Trophoblast cell (in vitro differentiated cells and primary cell): ENCODE results near the gene ARSD.

Experiments used
- DNase-seq, 2 donors: peaks; one replicate each; pipeline ENCODE4 v3.0.0-alpha.2; 2016
- H2AFZ ChIP-seq: 2 replicates; pipeline ENCODE4 v1.6.1; 2013; ENCODE audit warnings: low read length, moderate library complexity, mild to moderate bottlenecking; ENCODE audit not compliant: insufficient read depth, poor library complexity
- H2AK5ac ChIP-seq: 2 replicates; pipeline ENCODE4 v1.6.1; 2013; ENCODE audit warnings: mild to moderate bottlenecking, low read length
- H2BK120ac ChIP-seq: 2 replicates; pipeline ENCODE4 v1.6.1; 2013; ENCODE audit warnings: low read length, mild to moderate bottlenecking, moderate library complexity; ENCODE audit not compliant: insufficient read depth, poor library complexity
- H2BK12ac ChIP-seq: 2 replicates; pipeline ENCODE4 v1.6.1; 2013; ENCODE audit warnings: mild to moderate bottlenecking, low read length, moderate library complexity
- H2BK5ac ChIP-seq: 2 replicates; pipeline ENCODE4 v1.6.1; 2013; ENCODE audit warnings: low read length, low read depth, moderate library complexity, mild to moderate bottlenecking; ENCODE audit not compliant: poor library complexity
- H3K14ac ChIP-seq: 2 replicates; pipeline ENCODE4 v1.6.1; 2013; ENCODE audit warnings: mild to moderate bottlenecking, low read length
- H3K18ac ChIP-seq: 2 replicates; pipeline ENCODE4 v1.6.1; 2013; ENCODE audit warnings: mild to moderate bottlenecking, low read length
- H3K23ac ChIP-seq: 2 replicates; pipeline ENCODE4 v1.6.1; 2013; ENCODE audit warnings: low read length
- H3K27ac ChIP-seq: 2 replicates; pipeline ENCODE4 v1.5.1; 2013; ENCODE audit warnings: low read depth, mild to moderate bottlenecking, inconsistent platforms, low read length, moderate library complexity
- H3K27me3 ChIP-seq: 2 replicates; pipeline ENCODE4 v1.6.1; 2013; ENCODE audit warnings: inconsistent platforms, mild to moderate bottlenecking, low read length, moderate library complexity; ENCODE audit not compliant: insufficient read depth
- H3K36me3 ChIP-seq, 2 experiments: 1 replicate in 1 of 2; 2 replicates in 1 of 2; pipeline ENCODE4 v1.6.1; 2013; ENCODE audit warnings: low read length in 2 of 2, mild to moderate bottlenecking in 2 of 2, moderate library complexity in 1 of 2; ENCODE audit not compliant: insufficient read depth in 2 of 2, control insufficient read depth in 1 of 2
- H3K4ac ChIP-seq: 2 replicates; pipeline ENCODE4 v1.6.1; 2013; ENCODE audit warnings: low read depth, mild to moderate bottlenecking, low read length, moderate library complexity
- H3K4me1 ChIP-seq, 2 experiments: 1 replicate in 1 of 2; 2 replicates in 1 of 2; pipeline ENCODE4 v1.6.1; 2013; ENCODE audit warnings: low read length in 2 of 2, mild to moderate bottlenecking in 2 of 2, moderate library complexity in 1 of 2; ENCODE audit not compliant: insufficient read depth in 2 of 2, control insufficient read depth in 1 of 2
- H3K4me2 ChIP-seq: 2 replicates; pipeline ENCODE4 v1.6.1; 2013; ENCODE audit warnings: inconsistent platforms, mild to moderate bottlenecking, low read length, moderate library complexity
- H3K4me3 ChIP-seq: 2 replicates; pipeline ENCODE4 v1.5.1; 2013; ENCODE audit warnings: mild to moderate bottlenecking, low read depth, low read length, inconsistent platforms
- H3K79me1 ChIP-seq: one replicate; pipeline ENCODE4 v1.6.1; 2013; ENCODE audit warnings: low read length
- H3K79me2 ChIP-seq: 2 replicates; pipeline ENCODE4 v1.6.1; 2013; ENCODE audit warnings: low read length, mild to moderate bottlenecking; ENCODE audit not compliant: control insufficient read depth, insufficient read depth, poor library complexity
- H3K9ac ChIP-seq: 2 replicates; pipeline ENCODE4 v1.6.1; 2013; ENCODE audit warnings: mild to moderate bottlenecking, low read length
- H3K9me3 ChIP-seq: 2 replicates; pipeline ENCODE4 v1.6.1; 2013; ENCODE audit warnings: low read depth, mild to moderate bottlenecking, control low read depth, inconsistent platforms, low read length; ENCODE audit not compliant: insufficient read depth
- H4K12ac ChIP-seq: 2 replicates; pipeline ENCODE4 v1.6.1; 2013; ENCODE audit warnings: low read depth, mild to moderate bottlenecking, low read length, moderate library complexity
- H4K8ac ChIP-seq: 2 replicates; pipeline ENCODE4 v1.6.1; 2013; ENCODE audit warnings: low read depth, mild to moderate bottlenecking, low read length, moderate library complexity
- H4K91ac ChIP-seq: one replicate; pipeline ENCODE4 v1.6.1; 2013; ENCODE audit warnings: low read depth, mild to moderate bottlenecking, low read length, moderate library complexity
- WGBS: extraction: QIAGEN DNeasy Blood & Tissue Kit; methylation state at CpG from one replicate; pipeline ENCODE4 v1.1.7; 2013; ENCODE audit warnings: missing lambda C conversion rate; ENCODE audit not compliant: insufficient read length, insufficient coverage; ENCODE audit errors: extremely low coverage; 5-methylcytosine and 5-hydroxymethylcytosine counted together

ARSD gene

DNA sequence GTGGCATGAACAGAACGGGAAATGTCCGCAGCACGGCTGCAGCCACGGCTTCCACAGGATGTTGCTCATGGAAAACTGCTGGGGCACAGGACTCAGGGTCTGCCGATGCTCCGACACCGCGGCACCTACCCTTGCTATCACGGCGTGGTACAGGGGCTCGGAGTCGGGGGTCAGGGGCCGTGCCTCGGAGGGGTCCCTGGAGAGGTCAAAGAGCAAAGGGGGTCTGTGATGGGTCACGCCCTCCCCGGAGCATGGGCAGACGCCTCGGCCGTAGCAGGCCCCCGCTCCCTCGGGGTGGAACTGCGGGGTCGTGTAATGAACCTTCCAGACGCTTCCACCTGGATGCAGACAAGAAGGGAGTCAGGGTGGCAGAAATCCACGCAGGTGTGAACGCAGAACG lies 21.8 kb downstream of the ARSD start:
- H3K27me3 ChIP-seq = no peaks in the 10 kb centered on the region
- H2AFZ ChIP-seq = no peak overlapping the region
- no peak overlapping the region for H3K18ac ChIP-seq
- H4K91ac ChIP-seq = no peak overlapping the region
- peaks cover 2 to 8% of the 10 kb centered on the region in 2 experiments for H3K36me3 ChIP-seq
- no peak overlapping the region for H2BK120ac ChIP-seq
- H3K79me1 ChIP-seq = no peaks in the 10 kb centered on the region
- no peak overlapping the region for H3K23ac ChIP-seq
- no peak overlapping the region for H3K27ac ChIP-seq
- H3K4me2 ChIP-seq = no peak overlapping the region
- H3K4me3 ChIP-seq = no peak overlapping the region
- H3K4ac ChIP-seq = no peak overlapping the region
- H3K9ac ChIP-seq = no peak overlapping the region
- H3K79me2 ChIP-seq = no peaks in the 10 kb centered on the region
- no peaks in the 10 kb centered on the region for H3K9me3 ChIP-seq
- no peak overlapping the region for H2BK12ac ChIP-seq
- peaks cover 0 to 2% of the 10 kb centered on the region in 2 experiments for H3K4me1 ChIP-seq
- H3K14ac ChIP-seq = no peak overlapping the region
- no CpG with 5 or more reads among the region's 27 CpGs for WGBS
- H2AK5ac ChIP-seq = no peak overlapping the region
- no peak overlapping the region for H2BK5ac ChIP-seq
- no peak overlapping the region for H4K8ac ChIP-seq
- DNase-seq = no peak
- no peak overlapping the region for H4K12ac ChIP-seq

DNA sequence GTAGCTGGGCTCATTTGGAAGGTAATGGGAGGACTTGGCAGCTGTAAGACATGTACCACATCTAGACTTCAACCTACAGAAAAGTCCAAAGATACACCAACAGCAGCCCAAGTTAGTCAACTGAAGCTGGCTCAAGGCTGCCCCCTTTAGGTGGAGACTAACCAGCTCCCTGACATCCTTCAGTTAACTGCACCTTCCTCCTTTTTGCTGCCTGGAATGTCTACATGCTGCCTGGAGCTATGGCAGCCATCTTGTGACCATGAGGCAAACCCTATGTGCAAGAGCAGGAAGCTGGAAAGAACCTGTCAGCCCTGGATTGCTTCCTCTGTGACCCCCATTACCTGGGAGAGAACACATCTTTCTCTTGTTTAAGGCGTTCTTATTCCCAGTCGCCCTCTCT lies 25.8 kb downstream of the ARSD start:
- Histone ChIP-seq H3K9ac (no peak overlapping the region), H2BK120ac (no peak overlapping the region), H3K4me3 (no peak overlapping the region), H2AK5ac (no peak overlapping the region), H3K14ac (no peak overlapping the region), H4K91ac (no peak overlapping the region), H3K4ac (no peak overlapping the region), H3K27ac (no peak overlapping the region), H4K12ac (no peak overlapping the region), H3K23ac (no peak overlapping the region), H3K79me1 (peaks cover 6% of the 10 kb centered on the region), H3K9me3 (no peaks in the 10 kb centered on the region), H3K79me2 (no peaks in the 10 kb centered on the region), H3K4me1 (peaks cover 6 to 8% of the 10 kb centered on the region in 2 experiments), H2AFZ (no peak overlapping the region), H4K8ac (no peak overlapping the region), H3K18ac (no peak overlapping the region), H2BK5ac (no peak overlapping the region), H2BK12ac (no peak overlapping the region), H3K4me2 (no peak overlapping the region), H3K27me3 (no peaks in the 10 kb centered on the region), H3K36me3 (peaks cover 2 to 6% of the 10 kb centered on the region in 2 experiments)
- no peak for DNase-seq
- WGBS = no CpG with 5 or more reads among the region's 2 CpGs

DNA sequence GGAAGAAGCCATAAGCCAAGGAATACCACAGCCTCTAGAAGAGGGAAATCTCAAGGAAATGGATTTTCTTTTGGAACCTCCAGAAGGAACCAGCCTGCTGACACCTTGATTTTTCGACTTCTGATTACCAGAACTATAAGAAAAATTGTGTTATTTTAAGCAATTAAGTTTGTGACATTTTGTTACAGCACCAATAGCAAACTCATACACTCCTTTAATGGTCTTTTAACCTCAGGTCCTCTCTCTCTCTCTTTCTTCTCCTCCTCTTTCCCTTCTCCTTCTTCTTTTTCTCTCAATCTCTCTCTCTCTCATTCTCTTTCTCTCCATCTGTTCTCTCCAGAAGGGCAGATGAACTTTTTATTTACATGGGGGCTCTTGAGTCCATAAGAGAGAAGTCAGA lies 26.3 kb downstream of the ARSD start:
- Histone ChIP-seq H4K12ac (no peak overlapping the region), H3K4me3 (no peak overlapping the region), H3K27me3 (no peaks in the 10 kb centered on the region), H4K91ac (no peak overlapping the region), H3K9me3 (no peaks in the 10 kb centered on the region), H3K23ac (no peak overlapping the region), H3K18ac (no peak overlapping the region), H3K79me2 (no peaks in the 10 kb centered on the region), H3K9ac (no peak overlapping the region), H2AK5ac (no peak overlapping the region), H4K8ac (no peak overlapping the region), H3K4ac (no peak overlapping the region), H3K36me3 (peaks cover 2 to 6% of the 10 kb centered on the region in 2 experiments), H2BK5ac (no peak overlapping the region), H2BK120ac (no peak overlapping the region), H3K4me1 (peaks cover 9 to 12% of the 10 kb centered on the region in 2 experiments), H3K27ac (no peak overlapping the region), H2BK12ac (no peak overlapping the region), H3K4me2 (no peak overlapping the region), H2AFZ (no peak overlapping the region), H3K79me1 (peaks cover 8% of the 10 kb centered on the region), H3K14ac (no peak overlapping the region)
- no CpG with 5 or more reads among the region's 1 CpG for WGBS
- DNase-seq = no peak

DNA sequence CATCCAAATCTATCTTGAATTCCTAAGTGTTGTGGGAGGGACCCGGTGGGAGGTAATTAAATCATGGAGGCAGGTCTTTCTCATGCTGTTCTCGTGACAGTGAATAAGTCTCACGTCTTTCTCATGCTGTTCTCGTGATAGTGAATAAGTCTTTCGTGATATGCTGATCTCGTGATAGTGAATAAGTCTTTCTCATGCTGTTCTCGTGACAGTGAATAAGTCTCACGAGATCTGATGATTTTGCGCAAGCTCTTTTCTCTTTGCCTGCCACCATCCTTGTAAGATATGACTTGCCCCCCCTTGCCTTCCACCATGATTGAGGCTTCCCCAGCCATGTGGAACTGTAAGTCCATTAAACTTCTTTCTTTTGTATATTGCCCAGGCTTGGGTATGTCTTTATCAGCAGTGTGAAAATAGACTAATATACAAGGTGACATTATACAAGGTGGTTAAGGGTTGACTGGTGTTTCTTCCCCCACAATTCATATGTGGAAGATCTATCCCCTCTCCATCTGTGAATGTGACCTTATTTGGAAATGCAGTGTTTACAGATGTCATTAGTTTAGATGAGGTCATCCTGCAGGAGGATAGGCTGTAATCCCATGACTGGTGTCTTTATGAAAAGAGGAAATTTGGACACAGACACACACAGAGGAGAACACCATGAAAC lies 27.6 kb downstream of the ARSD start:
- H3K18ac ChIP-seq = no peak overlapping the region
- H3K79me1 ChIP-seq = peaks cover 12% of the 10 kb centered on the region
- H3K9ac ChIP-seq = no peak overlapping the region
- no peak overlapping the region for H4K12ac ChIP-seq
- H3K27ac ChIP-seq = no peak overlapping the region
- no peak overlapping the region for H2BK120ac ChIP-seq
- H3K4me1 ChIP-seq = peaks cover 13 to 18% of the 10 kb centered on the region in 2 experiments
- H3K14ac ChIP-seq = no peak overlapping the region
- H2AK5ac ChIP-seq = no peak overlapping the region
- H2BK5ac ChIP-seq = no peak overlapping the region
- H4K91ac ChIP-seq = no peak overlapping the region
- no peaks in the 10 kb centered on the region for H3K27me3 ChIP-seq
- no peak overlapping the region for H2BK12ac ChIP-seq
- no peak overlapping the region for H2AFZ ChIP-seq
- WGBS = no CpG with 5 or more reads among the region's 9 CpGs
- H3K4me2 ChIP-seq = no peak overlapping the region
- DNase-seq = no peak
- no peak overlapping the region for H3K4me3 ChIP-seq
- no peak overlapping the region for H4K8ac ChIP-seq
- no peaks in the 10 kb centered on the region for H3K79me2 ChIP-seq
- H3K9me3 ChIP-seq = no peaks in the 10 kb centered on the region
- no peak overlapping the region for H3K4ac ChIP-seq
- H3K23ac ChIP-seq = no peak overlapping the region
- H3K36me3 ChIP-seq = peaks cover 0 to 2% of the 10 kb centered on the region in 2 experiments
